H1 (cell line): ENCODE measurements around the gene PRSS38.

ENCODE experiments used
- CEBPB ChIP-seq: IDR thresholded peaks from 2 replicates; pipeline ENCODE4 v1.6.1; 2012; ENCODE audit warnings: low read depth, low read length
- GTF2F1 ChIP-seq: IDR thresholded peaks from 2 replicates; pipeline ENCODE4 v1.6.1; 2012; ENCODE audit warnings: low read depth, low read length, improper control_type of control experiment, borderline replicate concordance

DNA sequence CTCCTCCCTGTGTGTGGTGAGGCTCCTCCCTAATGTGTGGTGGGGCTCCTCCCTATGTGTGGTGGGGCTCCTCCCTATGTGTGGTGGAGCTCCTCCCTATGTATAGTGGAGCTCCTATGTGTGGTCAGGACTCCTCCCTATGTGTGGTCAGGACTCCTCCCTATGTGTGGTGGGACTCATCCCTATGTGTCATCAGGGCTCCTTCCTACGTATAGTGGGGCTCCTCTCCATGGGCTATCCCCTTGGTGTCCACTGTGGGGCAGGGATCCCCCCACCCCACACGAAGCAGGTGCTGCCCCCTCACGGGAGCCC, 29.6 kb downstream of the PRSS38 start:
- no peak for TF ChIP-seq GTF2F1
- no peak for TF ChIP-seq CEBPB
